Measurements from ENCODE around the gene COASY.
"Not testable (repeated sequence)": the region's sequence is repeated elsewhere in the genome, so short reads cannot be mapped to it uniquely, and the experiment has no call there.

COASY gene

DNA sequence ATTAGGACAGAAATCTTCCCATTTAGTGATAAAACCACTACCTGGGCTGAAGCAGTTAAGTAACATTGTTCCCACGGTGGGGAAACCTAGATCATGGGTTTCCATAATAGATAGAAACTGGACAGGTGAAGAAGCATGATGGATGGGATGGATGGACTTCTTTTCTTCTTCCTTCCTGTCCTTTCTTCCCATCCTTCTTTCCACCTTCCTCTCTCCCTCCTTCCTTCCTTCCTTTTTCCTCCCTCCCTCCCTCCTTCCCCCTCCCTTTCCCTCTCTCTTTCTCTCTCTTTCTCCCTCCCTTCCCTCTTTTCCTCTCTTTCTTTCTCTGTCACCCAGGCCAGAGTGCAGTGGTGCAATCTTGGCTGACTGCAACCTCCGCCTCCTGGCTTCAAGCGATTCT lies 12.5 kb downstream of the COASY start:
- DNase-seq = no peak

DNA sequence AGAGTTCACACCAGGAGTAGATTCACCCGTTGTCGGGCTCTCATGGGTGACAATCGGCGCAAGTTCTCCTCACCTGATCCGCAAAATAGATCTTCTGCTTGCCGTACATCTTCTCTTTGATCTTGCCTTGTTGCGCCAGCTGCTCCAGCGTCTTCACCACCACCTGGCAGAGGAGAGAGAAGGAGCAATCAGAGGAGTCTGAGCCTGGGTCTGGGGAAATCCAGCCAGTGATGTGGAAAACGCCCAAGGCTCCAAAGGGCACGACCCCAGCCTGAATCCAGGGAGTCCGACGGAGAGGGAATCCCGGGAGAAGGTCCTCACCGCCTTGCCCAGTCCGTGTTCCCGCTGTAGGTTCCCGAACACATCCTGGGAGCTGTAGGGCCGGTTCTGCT lies 15.2 kb downstream of the COASY start:
- DNase-seq = no peak

DNA sequence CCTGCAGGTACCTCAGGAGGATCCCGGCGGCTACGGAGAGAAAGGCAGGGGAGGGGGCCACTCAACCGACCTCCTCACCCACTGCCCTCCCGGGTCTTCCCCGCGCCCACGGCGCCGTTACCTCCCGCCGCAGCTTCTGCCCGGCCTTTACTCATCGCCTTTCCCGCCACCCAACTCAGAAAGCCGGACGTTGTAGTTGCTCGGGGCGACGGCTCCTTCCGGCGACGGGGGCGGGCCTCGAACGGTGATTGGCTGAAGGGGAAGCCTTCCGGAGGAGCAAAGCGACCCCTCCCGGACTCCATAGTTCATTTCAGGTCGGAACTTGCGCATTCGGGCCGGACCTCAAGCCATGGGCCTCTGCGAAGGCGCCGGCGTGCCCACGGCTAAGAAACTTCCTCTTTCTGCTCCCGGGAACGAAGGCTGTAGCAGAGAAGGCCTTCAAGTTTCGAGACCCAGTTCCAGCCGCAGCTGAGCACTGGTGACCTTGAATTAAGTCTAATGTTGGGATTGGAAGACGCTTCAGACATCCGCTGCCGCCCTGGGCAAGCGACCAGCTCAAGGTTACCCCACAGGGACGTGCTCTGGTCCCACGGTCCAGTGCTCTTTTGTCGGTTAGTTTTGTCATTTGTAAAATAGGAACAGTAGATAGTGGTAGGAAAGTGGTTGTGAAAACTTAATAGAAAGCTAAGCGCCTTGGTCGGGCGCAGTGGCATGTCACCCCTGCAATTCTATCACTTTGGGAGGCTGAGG lies 15.8 kb downstream of the COASY start, which contains the start of gene PSMC3IP:
Gene PSMC3IP, minus strand, starts transcription at position 198 of the 750 bp plus-strand sequence. Its CDS starts 43 bp downstream, at position 155.
- DNase-seq = peak; percentile 95

DNA sequence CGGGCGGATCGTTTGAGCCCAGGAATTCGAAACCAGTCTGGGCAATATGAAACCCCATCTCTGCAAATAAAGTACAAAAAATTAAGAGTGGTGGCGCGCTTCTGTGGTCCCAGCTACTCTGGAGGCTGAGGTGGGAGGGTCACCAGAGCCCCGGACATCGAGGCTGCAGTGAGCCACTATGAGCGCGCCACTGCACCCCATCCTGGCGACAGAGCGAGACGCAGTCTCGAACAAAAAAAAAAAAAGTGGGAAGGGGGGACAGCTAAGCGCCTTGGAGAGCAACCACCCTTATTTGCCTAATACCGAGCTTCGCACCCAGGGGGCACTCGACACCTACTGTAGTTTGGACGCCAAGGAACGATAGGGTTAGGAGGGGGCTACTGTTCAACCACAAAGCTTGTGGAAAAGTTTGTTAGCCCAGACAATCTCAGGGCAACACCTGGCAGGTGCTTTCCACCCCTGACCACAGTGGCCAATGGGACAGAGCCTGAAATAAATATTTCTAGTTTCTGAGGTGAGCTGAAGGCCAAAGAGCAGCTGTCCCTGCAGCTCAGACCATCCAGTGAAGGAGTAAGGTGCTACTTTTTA lies 16.4 kb downstream of the COASY start:
- peak; percentile 72 for DNase-seq

DNA sequence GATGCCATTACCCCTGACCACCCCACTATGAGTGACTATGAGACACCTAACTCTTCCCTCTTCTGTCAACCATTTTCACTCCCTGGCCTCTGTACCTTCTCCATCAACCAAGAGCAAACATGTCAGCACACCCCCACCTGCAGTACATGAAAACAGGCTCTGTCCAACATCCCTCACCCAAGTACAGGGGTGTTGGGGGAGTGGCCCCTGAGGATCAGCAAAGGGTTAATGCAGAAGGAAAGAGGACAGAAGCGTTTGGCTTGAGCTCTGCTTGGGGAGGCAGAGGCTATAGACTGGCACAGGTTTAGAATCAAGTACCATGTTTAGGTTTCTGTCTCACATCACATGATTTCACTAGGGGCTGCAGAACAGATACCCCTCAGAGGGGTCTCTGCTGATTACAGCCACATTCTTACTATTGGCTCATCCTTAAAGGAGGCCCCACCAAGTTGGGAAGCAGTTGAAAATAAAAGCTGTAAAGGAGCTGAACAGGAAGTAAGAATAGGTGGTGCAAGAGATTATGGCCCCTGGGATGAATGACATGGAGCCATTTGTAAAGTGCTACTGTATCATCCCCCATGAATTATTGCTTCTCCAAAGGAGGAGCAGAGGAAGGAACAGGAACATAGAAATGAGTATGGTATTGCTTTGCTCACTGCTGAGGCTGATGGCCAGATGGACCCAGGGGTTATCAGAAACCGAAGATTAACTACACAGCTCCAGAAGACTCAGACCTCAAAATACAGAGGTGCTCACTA lies 18.0 kb downstream of the COASY start:
- DNase-seq = no peak

DNA sequence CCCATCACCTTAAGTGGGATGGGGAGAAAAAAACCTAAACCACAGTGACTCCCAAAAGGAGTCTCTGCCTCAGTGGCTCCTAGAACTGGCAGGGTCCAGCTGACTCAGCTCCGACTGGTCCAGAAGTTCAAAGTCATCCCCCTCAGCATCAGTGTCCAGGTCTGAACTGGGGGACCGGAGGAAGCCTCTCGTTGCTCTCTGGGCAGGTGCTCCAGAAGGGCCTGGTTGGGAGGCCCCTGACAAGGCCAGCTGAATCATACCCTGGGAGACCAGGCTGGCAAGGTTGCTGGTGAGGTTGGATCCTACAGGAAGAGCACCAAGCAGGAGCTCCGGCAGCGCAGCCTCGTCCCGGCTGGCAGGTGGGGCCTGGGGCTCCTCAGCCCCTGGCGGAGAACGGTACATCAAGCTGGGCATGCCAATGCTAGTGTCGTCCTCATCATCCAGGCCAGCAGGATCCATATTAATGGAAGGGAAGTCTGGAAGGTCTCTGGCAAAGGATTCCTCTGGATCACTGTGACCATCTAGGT lies 19.9 kb downstream of the COASY start:
- DNase-seq = no peak

DNA sequence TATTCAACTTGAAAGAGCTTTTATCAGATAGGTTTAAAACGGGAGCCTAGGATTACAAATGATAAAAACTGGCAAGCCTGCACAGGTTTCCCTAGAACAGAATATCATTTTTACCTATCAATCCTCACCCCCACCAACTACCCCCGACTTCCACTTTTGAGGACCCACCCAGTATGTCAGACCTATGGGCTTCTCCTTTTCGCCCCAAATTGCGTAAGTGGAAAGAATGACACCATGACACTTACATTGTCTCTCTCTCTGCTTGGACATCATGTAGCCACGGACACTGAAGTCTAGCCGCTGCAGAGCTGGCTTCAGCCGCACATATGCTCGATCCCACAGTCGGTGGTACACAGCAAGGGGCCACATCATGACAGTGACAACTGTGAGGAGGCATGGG lies 22.9 kb downstream of the COASY start:
- DNase-seq = no peak

DNA sequence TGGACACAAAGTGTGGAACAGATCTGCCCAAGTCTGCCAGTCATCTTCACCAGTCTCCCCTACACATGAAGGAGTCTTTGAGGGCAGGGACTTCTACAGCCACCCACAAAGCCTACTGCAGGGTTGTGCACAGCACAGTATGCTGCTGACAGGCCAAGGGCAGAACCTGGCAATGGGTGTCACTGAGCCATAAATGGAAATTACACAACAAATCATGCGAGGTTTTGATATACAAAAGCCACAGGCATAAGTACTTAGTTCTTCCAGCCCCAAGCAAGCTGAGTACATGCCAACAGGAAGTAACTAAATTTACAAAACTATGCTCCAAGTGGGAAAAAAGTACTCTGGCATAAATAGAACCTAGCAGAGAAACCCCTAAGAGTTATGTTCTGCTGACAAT lies 23.4 kb downstream of the COASY start:
- no peak for DNase-seq

DNA sequence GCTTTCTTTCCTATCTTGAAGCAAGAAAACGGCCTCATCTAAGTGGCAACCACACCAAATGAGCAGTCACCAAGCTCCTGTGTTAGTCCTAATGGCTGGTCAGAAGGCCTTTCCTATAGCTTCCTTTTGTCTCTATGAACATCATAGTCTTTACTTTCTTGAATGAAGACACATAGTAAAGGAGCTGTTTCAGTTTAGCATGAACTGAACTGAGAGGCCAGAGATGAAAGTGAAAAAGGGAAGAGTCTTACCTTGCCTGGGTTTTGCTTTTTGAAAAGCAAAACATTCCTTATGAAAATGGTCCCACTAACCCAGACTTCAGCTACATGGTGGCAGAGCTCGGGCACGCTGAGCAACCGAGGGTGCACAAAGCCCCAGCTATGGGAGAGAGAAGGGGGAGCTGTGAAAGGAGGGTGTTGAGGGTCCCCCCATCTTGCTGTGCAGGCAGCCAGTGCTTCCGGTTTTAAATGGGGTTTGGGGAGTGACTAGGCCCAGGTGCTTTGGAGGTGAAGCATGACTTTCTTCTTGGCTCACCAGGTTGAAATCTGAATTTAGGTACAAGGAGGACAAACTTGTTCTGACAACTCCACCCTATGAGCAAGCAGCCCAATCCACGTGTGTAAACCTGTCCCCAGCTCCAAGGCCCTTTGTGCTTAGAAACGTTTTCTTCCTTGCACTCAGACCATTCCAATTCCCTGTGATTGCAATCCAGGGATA lies 24.7 kb downstream of the COASY start:
- DNase-seq = no peak

DNA sequence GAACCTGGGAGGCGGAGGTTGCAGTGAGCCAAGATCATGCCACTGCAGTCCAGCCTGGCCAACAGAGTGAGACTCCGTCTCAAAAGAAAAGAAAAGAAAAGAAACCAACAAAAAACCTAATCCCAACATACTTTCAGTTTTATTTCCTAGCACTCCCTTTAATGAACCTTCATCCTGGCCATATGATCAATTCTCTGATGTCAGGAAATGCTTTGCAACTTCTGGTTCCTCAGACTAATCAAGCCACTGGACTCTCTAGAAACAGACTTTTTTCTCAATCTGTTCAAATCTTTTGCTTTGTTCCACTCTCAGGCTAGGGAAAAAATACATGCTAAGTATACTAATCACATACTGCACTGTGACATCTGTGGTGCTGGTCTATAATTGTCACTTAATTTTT lies 28.9 kb downstream of the COASY start:
- DNase-seq = no peak

DNA sequence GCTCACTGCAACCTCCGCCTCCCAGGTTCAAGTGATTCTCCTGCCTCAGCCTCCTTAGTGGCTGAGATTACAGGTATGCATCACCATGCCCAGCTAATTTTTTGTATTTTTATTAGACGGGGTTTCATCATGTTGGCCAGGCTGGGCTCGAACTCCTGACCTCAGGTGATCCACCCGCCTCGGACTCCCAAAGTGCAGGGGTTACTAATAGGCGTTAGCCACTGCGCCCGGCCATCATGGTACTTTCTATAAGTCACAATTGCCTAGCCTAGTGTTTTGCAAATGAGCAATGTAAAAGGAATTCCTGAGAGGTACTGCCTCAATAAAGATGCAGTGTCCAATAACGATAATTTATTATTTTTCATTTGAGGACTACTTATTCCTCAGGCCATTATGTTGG lies 29.5 kb downstream of the COASY start:
- no peak for DNase-seq

DNA sequence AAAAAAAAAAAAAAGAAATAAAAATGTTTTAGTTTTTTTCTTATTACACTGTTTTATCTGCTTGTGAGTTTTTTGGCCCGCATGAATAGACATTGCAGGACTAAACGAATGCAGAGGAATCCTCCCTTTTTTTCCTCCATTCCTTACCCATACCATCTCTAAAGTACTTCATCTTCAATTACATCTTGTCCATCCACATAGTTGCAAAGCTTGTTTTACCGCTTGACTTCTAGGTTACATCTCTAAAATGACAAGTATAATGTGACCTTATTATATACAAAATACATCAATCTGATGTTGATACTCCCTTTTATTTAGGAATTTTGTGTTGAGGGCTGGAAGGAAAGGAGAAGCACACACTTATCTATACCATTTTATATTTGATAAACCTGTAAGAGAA lies 34.4 kb downstream of the COASY start:
- no peak for DNase-seq

DNA sequence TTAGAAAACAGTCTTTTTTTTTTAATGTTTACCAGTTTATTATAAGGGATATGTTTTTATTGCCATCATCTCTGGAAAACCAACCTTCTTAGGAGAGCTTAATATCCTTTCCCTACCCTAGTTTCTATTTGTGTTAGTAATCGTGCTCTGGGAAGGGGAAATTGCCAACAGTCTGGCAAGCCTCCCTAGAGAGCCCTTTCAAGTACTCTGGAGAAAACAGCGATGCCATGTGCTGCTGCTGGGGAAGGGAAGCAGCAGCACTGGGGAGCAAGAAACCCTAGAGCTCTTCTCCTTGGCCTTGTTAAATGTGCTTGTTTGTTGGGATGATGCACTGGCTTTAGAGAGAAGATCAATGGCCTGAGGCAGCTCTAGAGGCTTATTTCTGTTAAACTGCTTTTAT lies 37.0 kb downstream of the COASY start:
- DNase-seq = no peak

DNA sequence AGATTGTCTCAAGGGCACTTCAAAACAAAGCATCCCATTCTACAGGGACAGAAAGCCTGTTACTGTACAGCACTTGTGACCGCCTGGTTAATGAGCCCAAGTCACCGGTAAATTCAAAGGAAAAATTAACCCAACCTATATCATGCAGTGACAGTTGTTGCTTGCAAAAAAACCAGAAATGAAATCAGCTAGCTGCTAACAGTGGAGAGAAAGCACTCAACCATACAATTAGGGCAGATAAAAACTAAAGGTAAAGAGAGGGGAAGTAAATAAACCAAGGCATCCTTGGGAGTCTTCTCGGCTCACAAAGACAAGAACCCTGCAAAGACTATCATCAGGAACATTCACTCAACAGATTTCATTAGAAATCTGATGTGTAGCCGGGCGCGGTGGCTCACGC lies 41.4 kb downstream of the COASY start:
- no peak for DNase-seq

DNA sequence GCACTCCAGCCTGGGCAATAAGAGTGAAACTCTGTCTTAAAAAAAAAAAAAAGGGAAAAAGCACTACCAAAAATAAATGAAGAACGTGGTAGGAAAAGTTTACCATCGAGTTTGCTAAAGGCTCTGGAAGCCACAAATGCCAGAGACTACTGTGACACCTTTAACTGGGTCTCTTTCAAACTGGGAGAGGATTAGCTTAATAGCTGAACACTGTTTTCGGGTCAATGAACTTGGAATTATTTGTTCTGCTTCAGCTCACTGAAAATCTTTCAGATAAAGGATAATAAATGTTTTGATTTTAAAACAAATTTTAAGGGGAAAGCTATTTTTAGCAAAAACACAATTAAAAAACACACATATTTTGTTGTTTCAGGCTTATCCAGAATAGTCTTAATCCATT lies 45.8 kb downstream of the COASY start:
- DNase-seq = no peak

DNA sequence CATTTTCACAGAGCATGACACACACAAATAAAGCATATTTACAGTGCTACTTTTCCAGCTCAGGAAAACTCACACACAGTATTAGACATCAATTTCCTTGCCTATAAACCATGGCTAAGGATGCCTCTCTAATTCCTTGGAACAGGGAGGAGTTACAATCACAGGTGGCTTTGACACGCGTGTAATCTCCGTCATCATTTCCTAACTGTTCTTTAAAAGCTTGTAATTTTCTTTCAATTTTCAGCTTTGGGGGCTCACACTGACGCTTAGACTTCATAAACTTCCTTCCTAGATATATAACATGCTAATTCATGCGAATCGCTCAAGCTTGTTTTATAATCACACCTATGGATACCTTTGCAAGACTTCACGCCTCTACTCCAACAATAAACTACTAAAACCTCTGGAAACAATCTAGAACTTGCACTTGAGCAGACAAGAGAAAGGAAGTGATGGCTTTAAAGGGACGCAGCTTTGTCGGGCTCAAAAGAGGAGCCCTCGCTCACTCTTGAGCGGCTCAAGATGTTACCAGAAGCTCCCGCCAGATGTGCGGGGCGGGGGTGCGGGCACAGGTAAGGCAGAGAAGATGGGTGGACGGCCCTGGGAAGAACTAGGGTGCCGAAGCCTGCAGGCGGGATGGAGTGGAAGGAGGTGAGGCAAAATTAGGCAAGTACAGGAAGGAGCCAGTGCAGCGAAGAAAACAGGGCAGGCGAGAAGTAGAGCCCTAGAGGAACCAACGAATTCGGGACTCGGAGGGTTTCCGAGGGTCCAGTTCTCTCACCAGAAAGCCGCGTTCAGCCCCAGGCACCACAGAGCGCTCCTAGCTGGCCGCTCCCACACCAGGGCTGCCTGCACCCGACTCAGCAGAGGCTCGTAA lies 46.6 kb downstream of the COASY start:
- DNase-seq = peak; percentile 14

DNA sequence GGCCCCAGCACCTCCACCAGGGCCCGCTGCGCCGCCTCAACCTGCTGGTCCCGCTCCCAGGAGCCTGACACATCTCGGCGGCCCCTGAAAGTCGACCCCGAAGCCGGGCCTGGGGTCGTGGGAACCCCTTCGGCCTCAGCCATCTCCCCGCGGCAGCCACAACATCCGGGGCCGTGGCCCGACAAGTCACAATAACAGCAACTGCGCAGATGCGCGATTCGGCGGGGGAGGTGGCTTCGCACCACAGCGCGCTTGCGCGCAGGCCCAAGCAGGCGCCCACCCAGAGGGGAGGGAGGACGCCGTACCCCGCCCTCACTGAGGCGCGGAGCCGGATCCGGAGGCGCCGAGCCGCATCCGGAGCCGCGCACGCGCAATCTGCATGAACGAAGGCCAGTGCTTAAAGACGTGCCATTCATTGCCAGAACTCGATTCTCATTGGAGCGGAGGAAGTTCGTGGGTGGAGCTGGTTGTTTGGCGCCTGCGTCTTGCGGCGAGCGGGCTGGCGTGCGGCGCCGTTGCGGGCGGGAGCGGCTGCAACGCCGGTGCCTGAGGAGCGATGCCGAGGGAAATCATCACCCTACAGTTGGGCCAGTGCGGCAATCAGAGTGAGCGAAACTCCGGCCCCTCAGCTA lies 47.4 kb downstream of the COASY start, which contains the start of the genes RETREG3 and TUBG1:
Gene RETREG3, minus strand, starts transcription at position 193 of the 632 bp plus-strand sequence. Its CDS starts 50 bp downstream, at position 143.
Gene TUBG1, plus strand, starts transcription at position 502 of the 632 bp plus-strand sequence. Its CDS starts 55 bp downstream, at position 557.
- DNase-seq = peak; percentile 99

DNA sequence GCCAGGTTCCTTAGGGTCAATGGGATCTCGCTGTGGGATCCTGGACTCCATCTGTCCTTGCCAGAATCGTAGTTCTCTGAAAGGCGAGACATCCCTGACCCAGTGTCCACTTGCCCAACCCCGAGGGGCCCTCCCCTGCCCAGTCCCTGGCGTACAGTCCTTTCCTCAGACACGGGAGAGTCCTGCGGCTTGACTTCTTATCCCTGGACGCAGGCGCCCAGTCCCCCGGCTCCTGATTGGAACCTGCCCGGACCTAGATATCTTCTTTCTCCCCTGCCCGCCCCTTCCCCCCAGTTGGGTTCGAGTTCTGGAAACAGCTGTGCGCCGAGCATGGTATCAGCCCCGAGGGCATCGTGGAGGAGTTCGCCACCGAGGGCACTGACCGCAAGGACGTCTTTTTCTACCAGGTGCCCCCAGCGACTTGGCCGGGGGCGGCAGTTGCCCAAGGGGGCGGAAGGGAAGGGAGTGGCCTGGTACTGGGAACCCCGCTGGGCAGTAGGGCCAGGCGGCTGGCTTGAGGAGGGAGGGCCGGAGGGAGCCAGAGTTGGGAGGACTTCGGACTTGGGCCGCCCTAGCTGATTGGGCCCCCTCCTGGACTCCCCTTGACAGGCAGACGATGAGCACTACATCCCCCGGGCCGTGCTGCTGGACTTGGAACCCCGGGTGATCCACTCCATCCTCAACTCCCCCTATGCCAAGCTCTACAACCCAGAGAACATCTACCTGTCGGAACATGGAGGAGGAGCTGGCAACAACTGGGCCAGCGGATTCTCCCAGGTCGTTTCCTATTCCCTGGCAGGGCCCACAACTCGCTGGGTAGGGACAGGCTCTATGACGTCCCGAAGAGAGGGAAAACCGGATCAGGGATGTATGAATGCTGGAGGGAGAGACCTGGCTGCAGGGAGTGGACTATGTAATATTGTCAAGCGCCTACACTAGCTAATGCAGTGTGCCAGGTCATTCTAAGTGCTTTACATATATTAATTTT lies 48.2 kb downstream of the COASY start:
- not testable (repeated sequence) for DNase-seq

DNA sequence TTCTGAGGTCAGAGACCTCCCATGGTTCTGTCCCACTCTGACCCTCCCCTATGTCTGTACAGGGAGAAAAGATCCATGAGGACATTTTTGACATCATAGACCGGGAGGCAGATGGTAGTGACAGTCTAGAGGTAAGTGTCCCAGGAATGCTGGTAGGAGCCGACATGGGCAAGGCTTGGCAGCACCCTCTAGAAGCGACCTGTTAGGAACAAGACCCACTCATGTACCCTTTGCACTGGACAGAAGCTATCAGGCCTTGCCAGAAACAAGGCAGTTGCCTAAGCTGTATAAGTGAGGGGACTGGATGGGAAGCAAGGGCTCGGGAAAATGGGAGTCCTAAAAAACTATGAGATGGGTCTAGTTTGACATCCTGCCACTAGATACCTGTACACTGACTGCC lies 50.1 kb downstream of the COASY start:
- no peak for DNase-seq
